Activated CD4-positive, alpha-beta T cell treated with anti-CD3 and anti-CD28 coated beads for 1 hour (primary cell): ENCODE measurements around the gene ILRUN.
A peak's percentile ranks its signal among the peaks of the same experiment; 100 is the strongest.
"Not testable (repeated sequence)": the region's sequence is repeated elsewhere in the genome, so short reads cannot be mapped to it uniquely, and the experiment has no call there.

Source experiments
- DNase-seq: peaks from one replicate; pipeline ENCODE4 v3.0.0-alpha.2; 2020

ILRUN gene

DNA sequence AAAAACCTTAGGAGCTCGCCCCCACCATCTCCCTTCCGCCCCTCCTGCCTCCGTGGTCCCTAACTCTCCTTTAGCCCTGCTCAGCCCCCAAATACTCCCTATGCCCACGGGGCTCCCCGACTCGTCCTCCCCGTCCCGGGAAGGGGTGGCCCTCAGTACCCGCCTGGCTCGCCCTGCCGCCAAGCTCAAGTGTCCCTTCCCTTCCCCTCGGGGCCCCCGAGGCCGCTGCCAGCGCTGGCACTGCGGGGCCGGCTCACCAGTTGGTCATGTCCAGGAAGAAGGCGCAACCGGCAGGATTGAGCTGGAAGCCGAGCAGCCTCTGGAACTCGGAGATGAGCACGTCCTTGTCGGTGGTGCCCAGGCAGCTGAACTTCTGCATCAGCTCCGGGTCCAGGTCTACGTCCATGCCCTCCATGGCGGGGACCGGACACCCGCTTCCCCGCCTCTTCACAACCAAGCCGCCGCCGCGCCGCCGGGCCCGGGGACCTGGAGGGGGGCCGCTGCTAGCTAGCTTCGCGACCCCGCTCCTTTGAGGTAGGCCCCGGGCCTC, 303 bp downstream of the ILRUN start:
- no peak for DNase-seq

DNA sequence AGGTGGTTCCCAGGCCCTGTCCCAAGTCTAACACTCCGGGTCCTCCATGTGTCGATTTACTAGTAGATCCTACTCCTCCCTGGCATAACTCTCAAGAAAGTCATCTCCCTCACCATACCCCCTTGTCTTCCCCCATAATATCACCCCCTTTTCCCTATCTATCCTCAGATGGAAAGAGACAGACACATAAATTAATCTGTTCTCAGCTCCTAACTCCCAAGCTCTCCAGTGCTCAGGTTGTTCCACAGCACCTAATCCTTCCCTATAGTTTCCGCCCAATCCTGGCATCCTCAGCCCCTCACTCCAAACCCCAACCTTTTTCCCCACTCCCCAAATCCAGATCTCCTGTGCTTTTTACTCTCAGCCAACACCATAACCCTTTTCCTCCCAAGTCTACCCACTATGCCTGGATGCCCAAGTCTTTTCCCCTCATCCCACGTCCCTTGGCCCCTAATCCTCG, 808 bp downstream of the ILRUN start:
- no peak for DNase-seq

DNA sequence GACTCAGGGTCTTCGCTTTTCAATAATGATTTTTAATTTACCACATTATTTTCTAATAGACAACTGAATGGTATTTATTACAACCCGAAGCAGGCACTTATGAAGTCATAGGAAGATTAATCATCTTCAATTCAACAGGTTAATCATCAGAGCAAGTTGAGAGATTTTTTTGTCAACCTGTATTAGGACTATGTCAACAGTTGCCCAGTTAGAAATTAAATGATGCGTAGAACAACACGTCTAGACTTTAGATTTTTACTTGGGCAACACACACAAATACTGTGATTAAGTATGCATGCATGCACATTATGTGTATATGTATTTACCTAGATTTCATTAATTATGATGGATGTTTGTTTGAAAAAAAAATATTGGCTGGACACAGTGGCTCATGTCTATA, 4.3 kb downstream of the ILRUN start:
- no peak for DNase-seq

DNA sequence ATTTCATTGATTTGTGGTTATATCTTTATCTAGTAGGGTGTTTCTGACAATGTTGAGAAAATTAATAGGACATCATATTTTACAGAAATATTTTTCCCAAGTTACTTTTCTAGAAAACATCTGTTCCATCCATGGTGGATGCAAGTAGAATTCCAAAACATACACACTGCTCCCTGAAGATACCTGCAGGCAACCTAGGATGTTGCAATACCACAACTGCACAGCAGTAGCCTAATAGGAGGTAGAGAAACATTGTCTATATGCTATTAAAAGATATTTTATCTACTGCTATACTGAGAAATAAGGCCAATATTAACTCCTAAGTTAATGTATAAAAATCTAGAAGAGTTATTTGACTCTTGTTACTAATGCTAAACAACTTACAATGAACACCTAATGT, 6.8 kb downstream of the ILRUN start:
- no peak for DNase-seq

DNA sequence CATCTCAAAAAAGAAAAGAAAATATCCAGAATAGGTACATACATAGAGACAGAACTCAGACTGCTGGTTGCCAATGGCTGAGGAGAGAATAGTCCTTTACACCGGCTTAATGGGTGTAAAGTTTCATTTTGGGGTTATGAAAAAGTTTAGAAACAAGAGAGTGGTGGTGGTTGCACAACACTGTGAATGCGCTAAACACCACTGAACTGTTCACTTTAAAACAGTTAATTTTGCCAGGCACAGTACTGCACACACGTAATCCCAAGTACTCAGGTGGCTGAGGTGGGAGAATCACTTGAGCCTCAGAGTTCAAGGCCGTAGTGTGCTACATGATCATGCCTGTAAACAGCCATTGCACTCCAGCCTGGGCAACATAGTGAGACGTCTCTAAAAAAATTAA, 7.6 kb downstream of the ILRUN start:
- no peak for DNase-seq

DNA sequence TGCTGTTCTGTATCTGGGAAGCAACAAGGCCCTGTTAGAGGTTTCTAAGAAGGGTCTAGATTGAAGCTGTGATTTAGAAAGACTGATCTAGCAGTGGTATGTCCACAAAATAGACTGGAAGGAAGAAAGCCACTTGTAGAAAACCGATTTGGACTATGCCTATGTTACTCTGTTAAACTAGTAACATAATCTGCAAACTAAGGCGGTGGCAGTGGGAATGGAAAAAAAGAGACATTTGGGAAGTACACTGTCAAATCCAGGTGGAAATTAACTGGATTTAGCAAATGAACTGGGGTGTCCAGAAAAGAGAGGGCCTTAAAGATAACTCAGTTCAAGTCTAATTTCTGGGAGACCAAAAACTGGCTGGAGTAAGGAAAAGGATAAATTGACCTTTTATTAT, 11.6 kb downstream of the ILRUN start:
- no peak for DNase-seq

DNA sequence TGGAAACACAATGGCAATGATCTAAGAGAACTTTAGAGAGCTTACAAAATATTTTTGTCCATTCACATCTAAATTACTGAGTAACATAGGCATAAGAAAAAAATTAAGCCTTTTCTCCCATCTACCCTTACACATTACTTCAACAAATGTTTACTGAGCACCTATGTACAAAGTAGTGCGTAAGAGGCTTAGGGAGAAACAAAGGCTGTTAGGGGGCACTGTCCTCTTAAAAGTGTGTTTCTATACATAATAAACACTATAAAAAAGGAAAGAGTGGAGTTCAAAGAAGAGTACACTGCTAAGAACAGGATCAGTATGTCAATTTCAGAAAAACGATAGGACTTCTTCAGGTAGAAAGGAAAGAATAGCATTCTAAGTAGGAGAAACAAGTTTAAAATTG, 12.2 kb downstream of the ILRUN start:
- no peak for DNase-seq

DNA sequence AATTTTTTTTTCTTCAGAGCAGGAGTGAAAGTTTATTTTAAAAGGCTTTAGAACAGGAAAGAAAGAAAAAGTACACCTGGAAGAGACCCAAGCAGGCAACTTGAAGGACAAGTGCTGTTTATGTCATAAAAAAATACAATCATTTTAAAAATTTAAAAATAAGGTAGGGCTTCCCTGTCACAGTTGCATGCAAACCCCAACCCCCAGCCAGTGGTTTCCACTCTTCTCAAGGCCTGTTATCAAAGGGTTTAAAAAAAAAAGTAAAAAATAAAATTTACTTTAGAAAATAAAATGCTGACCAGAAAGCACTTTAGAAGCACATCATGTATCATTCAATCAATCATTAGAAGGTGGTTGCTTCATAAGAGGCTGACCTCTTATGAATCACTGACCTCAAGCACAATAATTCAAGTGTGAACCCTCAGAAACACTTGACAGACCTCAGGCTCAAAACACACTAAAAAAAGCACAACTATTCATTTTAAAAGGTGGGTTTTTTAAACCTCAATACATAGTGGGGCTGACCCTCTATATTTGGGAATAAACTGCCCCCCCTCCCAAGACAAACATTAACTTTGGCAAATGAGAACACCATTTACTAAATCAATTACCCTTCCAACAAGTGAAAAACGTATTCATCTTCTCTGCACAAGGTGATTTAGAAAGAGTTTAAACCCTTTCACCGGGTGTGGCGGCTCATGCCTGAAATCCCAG, 15.6 kb downstream of the ILRUN start:
- no peak for DNase-seq

DNA sequence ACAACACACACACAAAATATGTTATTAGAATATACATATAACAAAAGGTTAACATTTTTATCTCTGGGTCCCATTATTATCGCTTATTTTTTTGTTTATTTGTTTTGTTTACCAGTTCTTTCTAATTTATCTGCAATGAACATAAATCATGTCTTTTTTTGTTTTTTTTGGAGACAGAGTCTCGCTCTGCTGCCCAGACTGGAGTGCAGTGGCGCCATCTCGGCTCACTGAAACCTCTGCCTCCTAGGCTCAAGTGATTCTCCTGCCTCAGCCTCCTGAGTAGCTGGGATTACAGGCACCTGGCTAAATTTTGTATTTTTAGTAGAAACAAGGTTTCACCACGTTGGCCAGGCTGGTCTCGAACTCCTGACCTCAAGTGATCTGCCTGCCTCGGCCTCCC, 16.3 kb downstream of the ILRUN start:
- DNase-seq: not testable (repeated sequence)

DNA sequence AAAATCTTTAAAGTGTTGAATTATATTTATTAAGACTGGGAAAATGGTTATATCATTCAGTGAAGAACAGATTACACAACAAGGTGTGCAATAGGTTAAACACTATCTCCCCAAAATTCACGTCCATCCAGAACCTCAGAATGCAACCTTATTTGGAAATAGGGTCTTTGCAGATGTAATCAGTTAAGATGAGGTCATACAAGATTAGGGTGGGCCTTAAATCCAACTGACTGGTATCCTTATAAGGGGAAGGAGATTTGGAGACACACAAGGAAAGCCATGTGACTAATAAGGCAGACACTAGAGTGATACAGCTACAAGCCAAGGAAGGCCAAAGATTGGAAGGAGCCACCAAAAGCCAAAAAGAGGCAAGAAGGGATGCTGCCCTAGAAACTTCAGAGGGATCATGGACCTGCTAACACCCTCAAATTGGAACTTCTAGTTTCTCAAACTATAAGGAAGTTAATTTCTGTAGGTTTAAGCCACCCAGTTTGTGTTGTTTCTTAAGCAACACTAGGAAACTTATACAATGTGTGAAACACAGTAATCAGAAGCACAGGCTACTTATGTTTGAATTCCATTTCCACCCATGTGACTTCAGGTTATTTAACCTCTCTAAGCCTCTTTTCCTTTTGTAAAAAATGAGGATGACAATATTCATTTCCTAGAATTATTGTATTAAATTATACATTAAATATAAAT, 16.9 kb downstream of the ILRUN start:
- no peak for DNase-seq

DNA sequence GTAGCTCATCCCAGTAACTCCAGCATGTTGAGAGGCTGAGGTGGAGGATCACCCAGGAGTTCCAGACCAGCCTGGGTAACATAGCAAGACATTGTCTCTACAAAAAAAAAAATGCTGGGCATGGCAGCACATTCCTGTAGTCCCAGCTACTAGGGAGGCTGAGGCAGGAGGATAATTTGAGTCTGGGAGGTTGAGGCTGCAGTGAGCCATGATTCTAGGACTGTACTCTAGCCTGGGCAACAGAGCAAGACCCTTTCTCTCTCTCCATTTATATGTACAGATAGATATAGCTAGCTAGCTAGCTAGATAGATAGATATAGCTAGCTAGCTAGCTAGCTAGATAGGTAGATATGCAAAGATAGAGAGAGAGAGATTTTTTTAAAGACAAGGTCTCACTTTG, 20.4 kb downstream of the ILRUN start:
- DNase-seq: no peak

DNA sequence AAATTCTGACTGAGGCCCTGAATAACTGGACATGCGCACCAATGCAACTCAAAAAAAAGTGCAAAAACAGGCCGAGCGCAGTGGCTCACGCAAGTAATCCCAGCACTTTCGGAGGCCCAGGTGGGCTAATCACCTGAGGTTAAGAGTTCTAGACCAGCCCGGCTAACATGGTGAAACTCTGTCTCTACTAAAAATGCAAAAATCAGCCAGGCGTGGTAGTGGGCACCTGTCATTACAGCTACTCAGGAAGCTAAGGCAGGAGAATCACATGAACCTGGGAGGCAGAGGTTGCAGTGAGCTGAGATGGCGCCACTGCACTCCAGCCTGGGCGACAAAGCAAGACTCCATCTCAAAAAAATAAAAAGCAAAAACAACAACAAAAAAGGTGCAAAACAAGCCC, 21.6 kb downstream of the ILRUN start:
- not testable (repeated sequence) for DNase-seq

DNA sequence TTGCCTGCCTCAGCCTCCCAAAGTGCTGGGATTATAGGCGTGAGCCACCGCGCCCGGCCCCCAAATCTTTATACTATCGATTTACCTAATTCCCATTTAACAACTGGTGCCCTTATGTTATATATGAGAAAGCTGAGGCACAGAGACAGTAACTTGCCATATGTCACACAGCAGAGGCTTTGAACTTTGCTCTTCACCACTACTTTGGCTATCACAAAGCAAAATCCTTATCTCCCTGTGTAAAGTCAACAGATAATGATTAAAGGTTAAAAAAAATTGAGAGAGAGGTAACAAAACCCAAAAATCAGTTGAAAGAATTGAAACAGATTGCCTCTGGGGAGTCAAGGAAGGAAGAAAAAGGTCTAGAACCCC, 22.3 kb downstream of the ILRUN start:
- no peak for DNase-seq

DNA sequence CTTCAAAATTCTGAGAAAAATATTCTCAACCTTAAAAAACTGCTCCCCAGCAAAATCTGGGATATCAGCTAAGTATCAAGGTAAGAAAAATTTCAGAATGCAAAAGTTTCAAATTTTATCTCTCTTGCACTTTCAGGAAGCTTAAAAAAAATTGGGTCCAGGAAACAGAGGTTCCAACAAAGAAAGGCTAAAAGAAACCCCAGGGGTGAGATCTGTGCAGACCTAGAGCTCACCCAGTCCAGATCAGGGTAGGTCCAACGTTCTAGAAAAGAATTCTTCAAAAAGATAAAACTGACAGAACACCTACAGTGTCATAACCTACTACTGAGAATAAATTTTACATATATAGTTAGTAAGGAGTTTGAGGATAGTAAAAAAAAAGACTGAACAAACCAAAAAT, 23.5 kb downstream of the ILRUN start:
- DNase-seq: no peak

DNA sequence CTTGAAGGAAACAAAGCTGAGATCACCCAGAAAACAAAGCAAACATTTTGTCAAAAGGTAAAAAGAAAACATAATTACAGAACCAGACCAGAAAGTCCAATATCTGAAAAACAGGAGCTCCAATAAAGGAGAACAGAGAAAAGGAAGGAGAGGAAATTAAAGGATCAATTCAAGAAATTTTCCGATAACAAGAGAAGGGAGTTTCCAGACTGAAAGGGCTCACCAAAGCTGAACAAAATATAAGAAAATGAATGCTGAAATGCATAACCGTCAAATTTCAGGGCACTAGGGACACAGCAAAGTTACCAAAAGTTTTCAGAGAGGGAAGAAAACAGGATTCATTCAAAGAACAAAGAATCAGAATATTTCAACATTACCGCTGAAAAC, 23.9 kb downstream of the ILRUN start:
- DNase-seq: no peak

DNA sequence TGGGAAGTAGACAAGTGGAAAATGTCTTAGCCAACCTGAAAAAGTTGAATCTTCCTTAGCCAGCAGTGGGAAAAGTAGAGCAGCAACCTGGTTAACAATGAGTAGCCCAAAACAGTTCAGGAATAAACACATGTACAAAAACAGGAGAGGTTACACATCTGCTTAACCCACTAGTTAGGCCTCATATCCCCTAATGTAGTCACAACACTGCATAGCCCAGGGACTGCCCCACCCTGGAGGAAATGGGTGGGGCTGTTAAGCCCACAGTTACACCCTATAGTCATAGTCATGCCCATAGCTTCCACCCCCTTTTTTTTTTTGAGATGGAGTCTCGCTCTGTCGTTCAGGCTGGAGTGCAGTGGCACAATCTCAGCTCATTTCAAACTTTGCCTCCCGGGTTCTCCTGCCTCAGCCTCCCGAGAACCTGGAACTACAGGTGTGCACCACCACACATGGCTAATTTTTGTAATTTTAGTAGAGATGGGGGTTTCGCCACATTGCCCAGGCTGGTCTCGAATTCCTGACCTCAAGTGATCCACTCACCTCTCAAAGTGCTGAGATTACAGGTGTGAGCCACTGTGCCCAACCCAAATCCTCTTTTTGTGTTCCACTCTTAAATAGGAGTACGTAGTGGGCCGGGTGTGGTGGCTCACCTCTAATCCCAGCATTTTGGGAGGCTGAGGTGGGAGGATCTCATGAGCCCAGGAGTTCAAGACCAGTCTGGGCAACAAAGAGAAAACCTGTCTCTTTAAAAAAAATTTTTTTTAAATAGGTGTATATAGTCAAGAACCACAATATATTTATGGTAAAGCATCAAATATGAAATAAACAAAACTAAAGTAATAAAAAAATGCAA, 24.5 kb downstream of the ILRUN start:
- DNase-seq: peak; percentile 57

DNA sequence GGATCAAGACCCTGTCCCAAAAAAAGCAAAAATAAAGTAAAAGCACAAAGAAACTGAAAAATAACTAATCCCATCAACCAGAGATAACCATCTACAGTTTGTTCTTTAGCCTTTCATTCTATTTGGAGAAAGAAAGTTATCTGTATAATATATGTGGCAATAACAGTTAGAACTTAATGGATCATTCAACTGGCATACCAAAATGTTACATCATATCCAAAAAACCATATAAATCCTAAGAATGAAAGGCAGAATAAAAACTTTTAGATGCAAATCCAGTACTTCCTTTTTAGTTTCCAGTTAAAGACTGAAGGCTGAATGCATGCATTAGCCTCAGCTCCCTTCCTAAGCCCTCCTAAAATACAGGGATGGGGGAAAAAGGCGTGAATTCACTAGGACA, 25.2 kb downstream of the ILRUN start:
- DNase-seq: no peak

DNA sequence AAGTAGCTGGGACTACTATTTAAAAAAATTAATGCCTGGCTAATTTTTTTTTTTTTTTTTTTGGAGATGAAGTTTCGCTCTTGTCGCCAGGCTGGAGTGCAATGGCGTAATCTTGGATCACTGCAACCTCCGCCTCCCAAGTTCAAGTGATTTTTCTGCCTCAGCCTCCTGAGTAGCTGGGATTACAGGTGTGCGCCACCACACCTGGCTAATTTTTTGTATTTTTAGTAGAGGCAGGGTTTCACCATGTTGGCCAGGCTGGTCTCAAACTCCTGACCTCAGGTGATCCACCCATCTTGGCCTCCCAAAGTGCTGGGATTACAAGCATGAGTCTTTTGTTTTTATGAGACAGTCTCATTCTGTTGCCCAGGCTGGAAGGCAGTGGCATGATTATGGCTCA, 27.8 kb downstream of the ILRUN start:
- DNase-seq: not testable (repeated sequence)

DNA sequence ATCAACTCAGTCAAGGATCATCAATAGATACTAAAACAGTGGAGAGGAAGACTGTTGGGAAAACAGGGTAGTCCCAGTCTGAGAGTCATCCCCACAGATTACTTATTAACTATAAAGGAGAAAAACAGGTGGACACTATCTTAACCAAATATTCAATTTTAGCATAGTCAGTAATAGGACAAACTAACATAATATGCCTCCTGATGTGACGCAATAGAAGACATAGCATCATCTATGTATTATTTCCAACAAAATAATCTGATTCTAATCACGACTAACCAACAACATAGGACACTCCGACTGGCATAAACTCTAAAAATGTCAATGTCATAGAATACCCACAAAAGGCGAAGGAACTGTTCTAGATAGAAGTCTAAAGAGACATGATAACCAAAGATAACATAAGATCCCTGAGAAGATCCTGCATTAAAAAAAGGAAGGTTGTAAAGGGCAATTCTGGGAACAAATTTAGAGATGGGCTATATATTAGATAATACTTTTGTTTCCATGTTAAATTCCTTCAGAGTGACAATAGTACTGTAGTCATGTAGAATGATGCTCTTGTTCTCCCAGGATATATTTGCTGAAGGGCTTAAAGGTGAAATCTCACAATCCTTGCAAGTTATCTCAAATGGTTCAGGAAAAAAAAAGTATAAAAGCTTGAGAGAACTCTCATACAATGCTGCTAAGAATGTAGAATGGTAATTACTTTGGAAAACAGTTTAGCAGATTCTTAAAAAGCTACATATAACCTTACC, 28.9 kb downstream of the ILRUN start:
- DNase-seq: no peak

DNA sequence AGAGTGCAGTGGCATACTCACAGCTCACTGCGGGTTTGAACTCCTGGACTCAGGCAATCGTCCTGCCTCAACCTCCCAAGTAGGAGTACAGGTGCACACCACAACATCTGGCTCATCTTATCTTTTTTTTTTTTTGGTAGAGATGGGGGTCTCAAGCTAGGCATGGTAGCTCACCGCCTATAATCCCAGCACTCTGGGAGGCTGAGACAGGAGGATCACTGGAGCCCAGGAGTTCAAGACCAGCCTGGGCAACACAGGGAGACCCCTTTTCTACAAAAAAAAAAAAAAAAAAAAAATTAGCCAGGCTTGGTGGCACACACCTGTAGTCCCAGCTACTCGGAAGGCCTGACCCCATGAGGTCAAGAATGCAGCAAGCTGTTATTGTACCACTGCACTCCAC, 31.5 kb downstream of the ILRUN start:
- no peak for DNase-seq

DNA sequence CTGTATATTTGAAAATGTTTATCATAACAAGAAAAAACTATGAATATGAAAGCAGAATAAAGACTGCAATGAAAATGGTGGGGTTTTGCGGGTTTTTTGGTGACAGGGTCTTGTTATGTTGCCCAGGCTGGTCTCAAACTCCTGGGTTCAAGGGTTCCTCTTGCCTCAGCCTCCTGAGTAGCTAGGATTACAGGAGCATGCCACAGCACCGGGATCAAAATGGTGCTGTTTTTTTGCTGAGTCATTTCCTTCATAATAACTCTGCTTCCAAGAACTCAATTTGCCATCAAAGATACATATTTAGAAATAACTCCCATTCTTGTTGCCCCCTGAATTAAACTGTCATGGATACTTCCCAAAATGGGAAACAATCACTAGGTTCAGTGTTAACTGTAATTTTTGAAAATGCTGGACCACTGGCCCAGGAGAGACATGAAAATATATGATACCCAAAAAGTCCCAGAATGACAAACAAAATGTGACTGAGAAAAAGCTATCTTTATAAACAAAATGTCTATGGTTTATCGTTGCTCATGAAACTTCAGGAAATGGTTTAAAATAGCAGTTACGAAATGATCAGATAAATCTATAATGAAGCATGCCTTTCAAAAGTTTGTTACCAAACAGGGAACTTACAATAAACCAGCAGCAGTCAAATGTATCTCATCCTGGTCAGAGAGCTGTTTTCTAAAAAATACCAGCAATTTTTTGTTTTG, 32.2 kb downstream of the ILRUN start:
- DNase-seq: no peak

DNA sequence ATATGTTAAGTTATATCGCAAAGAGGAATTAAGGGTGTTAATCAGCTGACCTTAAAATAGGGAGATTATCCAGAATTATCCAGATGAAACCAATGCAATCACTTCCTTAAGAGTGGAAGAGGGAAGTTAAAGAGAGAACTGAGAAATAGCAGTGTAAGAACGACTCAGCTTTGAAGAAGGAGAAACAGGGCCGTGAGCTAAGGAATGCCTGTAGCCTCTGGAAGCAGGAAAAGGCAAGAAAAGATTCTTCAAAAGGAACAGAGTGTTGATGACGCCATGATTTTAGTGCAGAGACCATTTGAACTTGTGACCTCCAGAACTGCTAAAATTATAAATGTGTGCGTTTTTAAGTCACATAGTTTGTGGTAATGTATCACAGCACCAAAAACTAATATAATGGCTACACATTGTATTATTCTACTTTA, 32.7 kb downstream of the ILRUN start:
- no peak for DNase-seq
